Ovary (tissue), 3 donors: ENCODE data around the gene GPR108.

Experiments
- EP300 ChIP-seq: sonication (generic); formaldehyde crosslinking; IDR thresholded peaks from one replicate; pipeline ENCODE4 v1.6.1; 2017; ENCODE audit warnings: antibody characterized with exemption
- POLR2A ChIP-seq: fragments of 450-650 bp; IDR thresholded peaks from one replicate; pipeline ENCODE4 v1.6.1; 2017; ENCODE audit warnings: antibody characterized with exemption, mild to moderate bottlenecking, moderate library complexity
- TF ChIP-seq, protein P1 (sequence below), 3 donors: fragments of 450-650 bp in 2 of 3; fragments of 200-600 bp in 1 of 3; IDR thresholded peaks; one replicate each; pipeline versions ENCODE4 v1.5.1 to v1.8.0; 2016 to 2022; ENCODE audit warnings: antibody characterized with exemption in 3 of 3, mild to moderate bottlenecking in 1 of 3
- donor health status: DM: no; HTN: no; CAD: no.

DNA sequence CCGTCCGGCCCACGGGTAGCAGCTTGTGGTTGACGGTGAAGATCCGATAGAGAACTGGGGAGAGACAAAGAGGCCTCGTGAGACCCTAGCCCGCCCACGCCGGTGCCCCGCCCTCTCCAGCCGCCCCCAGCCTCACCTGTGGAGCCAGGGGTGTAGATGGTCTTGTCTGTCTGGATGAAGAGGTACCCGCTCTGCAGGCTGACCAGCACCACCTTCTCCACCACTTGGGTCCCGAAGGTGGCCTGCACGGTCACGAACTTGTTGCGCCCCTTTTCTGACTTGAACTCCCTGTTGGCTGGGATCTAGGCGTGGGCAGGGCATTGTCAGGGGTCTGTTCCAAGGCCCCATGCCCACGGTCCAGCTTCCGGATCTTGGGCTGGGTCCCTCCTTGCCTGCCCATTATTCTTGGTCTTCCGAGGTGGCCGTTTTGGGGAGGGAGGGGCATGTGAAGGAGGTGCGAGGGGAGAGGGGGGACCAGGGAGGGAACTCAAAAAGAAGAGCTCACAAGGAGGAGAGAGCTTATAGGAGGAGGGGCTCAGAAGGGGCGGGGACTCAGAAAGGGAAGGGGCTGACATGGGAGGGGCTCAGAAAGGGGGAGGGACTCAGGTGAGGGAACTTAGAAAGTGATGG, 19.2 kb downstream of the GPR108 start:
- TF ChIP-seq, protein P1, sequence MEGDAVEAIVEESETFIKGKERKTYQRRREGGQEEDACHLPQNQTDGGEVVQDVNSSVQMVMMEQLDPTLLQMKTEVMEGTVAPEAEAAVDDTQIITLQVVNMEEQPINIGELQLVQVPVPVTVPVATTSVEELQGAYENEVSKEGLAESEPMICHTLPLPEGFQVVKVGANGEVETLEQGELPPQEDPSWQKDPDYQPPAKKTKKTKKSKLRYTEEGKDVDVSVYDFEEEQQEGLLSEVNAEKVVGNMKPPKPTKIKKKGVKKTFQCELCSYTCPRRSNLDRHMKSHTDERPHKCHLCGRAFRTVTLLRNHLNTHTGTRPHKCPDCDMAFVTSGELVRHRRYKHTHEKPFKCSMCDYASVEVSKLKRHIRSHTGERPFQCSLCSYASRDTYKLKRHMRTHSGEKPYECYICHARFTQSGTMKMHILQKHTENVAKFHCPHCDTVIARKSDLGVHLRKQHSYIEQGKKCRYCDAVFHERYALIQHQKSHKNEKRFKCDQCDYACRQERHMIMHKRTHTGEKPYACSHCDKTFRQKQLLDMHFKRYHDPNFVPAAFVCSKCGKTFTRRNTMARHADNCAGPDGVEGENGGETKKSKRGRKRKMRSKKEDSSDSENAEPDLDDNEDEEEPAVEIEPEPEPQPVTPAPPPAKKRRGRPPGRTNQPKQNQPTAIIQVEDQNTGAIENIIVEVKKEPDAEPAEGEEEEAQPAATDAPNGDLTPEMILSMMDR (IDR thresholded peaks at IDR 0.05): no peak
- TF ChIP-seq EP300: no peak
- TF ChIP-seq POLR2A: no peak
